GM23338 (cell line): ENCODE data around the gene TMCC1.

Experiments
- POLR2AphosphoS5 ChIP-seq: IDR thresholded peaks from 2 replicates; pipeline ENCODE4 v1.6.1; 2016; ENCODE audit warnings: antibody characterized with exemption, low read depth
- TF ChIP-seq, protein P1 (sequence below), 2 experiments: fragments of 200-600 bp in 1 of 2; sonication (generic) in 1 of 2; conservative IDR thresholded peaks; 2 replicates each; pipeline versions ENCODE4 v1.5.1 to v1.6.1; 2016 to 2017; ENCODE audit warnings: antibody characterized with exemption in 2 of 2, low read depth in 2 of 2, mild to moderate bottlenecking in 2 of 2, moderate library complexity in 1 of 2

DNA sequence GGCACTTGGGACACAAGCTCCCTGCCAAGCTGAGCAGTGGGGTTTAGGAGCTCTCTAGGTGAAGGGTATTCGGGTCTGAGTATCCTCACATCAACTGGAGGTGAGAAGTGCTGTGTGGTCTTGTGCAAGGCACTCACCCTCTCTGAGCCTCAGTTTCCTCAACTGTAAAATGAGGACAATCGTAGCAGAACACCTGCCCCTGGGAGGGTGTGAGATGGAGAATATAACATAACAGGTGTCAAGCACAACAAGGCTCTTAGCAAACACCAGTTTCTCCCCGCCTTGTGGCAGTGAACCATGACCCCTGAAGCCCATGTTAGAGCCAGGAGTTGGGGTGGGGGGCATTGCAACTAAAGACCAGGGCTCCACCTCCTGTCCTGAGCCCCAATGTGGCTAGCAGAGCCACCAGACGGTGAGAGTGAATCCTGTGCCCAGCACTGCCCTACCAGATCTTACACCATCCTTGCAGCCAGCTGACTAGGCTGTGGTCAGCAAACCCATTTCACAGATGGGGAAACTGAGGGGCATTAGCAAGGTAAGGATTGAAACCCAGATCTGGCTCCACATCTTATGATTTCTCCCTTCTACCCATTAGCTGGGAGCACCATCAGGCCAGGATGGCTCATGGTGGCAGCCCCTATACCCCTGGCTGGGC lies 284.4 kb downstream of the TMCC1 start:
- TF ChIP-seq, protein P1, sequence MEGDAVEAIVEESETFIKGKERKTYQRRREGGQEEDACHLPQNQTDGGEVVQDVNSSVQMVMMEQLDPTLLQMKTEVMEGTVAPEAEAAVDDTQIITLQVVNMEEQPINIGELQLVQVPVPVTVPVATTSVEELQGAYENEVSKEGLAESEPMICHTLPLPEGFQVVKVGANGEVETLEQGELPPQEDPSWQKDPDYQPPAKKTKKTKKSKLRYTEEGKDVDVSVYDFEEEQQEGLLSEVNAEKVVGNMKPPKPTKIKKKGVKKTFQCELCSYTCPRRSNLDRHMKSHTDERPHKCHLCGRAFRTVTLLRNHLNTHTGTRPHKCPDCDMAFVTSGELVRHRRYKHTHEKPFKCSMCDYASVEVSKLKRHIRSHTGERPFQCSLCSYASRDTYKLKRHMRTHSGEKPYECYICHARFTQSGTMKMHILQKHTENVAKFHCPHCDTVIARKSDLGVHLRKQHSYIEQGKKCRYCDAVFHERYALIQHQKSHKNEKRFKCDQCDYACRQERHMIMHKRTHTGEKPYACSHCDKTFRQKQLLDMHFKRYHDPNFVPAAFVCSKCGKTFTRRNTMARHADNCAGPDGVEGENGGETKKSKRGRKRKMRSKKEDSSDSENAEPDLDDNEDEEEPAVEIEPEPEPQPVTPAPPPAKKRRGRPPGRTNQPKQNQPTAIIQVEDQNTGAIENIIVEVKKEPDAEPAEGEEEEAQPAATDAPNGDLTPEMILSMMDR (conservative IDR thresholded peaks at IDR 0.05; ENCODE audit: low read depth in 2 of 2) = no peak
- TF ChIP-seq POLR2AphosphoS5 = no peak
